Immature natural killer cell (primary cell): Measurements from ENCODE around the gene MKNK1. TPM values are rescaled to one million over a fixed set of nuclear protein-coding genes. Genes with fewer than 3 reads are reported as not detected.
A peak's percentile ranks its signal among the peaks of the same experiment; 100 is the strongest.

Experiments
- DNase-seq, 3 donors: peaks; one replicate each; pipeline ENCODE4 v3.0.0; 2022; ENCODE audit warnings: mixed read lengths in 1 of 3
- H3K27ac Mint-ChIP-seq, 6 donors: one replicate each; pipeline ENCODE4 v1.8.0; 2020; ENCODE audit warnings: mixed read lengths in 6 of 6, mild to moderate bottlenecking in 5 of 6, inconsistent platforms in 4 of 6, moderate library complexity in 3 of 6
- H3K27me3 Mint-ChIP-seq, 3 donors: one replicate each; pipeline ENCODE4 v1.8.0; 2020 to 2021; ENCODE audit warnings: low read depth in 3 of 3, mild to moderate bottlenecking in 3 of 3, mixed read lengths in 3 of 3, moderate library complexity in 3 of 3, inconsistent platforms in 1 of 3
- H3K36me3 Mint-ChIP-seq, 3 donors: one replicate each; pipeline ENCODE4 v1.8.0; 2020; ENCODE audit warnings: mixed read lengths in 3 of 3, inconsistent platforms in 2 of 3, mild to moderate bottlenecking in 2 of 3
- H3K4me1 Mint-ChIP-seq, 2 donors: one replicate each; pipeline ENCODE4 v1.8.0; 2020; ENCODE audit warnings: inconsistent platforms in 2 of 2, mild to moderate bottlenecking in 2 of 2, mixed read lengths in 2 of 2, moderate library complexity in 1 of 2
- H3K4me3 Mint-ChIP-seq, 5 donors: one replicate each; pipeline ENCODE4 v1.8.0; 2020; ENCODE audit warnings: mild to moderate bottlenecking in 5 of 5, mixed read lengths in 5 of 5, inconsistent platforms in 3 of 5, moderate library complexity in 3 of 5
- H3K9me3 Mint-ChIP-seq, 6 donors: one replicate each; pipeline ENCODE4 v1.8.0; 2020; ENCODE audit warnings: mild to moderate bottlenecking in 6 of 6, mixed read lengths in 6 of 6, inconsistent platforms in 4 of 6, moderate library complexity in 3 of 6
- polyA plus RNA-seq, 3 donors: library from polyadenylated mRNA; unstranded; fragments of 300-500 nt; fragmentation: Illumina TruSeq; gene quantifications; one replicate each; pipeline ENCODE4 v1.2.3, GENCODE V29; 2021

The MKNK1 gene
- polyA plus RNA-seq, 3 donors from 2014 or later: 23.2 to 35.7 (median 27.6) TPM

DNA sequence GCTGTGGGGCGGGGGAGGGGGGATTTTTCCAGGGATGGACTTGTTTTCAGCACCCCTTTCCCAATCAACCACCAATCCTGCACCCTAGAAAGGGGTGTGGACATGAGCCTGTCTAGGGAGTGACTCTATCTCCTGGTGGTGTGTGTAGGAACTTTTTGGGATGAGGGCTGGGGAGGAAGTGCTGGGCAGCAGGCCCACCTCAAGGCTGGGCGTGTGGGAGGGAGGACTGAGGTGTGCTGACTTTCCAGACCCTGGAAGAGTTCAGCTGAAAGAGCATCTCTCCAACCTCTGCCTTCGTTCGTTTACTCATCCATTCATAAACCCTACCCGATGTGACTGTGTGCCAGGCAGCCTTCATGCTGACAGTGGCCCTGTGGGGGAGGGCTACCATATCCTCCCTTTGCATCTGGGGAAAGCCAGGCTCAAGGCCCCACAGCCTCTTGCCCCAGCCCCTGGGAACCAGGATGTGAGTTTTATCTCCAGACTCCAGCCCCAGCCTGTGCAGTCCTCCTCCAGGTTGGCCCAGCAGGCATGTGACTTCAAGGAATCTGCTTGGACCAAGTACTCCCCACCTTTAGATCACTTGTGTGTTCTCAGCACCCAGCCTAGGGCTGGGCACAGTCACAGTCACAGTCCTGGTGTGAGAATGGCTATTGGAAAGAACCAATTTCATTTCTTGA is 59.4 kb downstream of the MKNK1 start:
- no peak overlapping the region for H3K27ac Mint-ChIP-seq
- H3K27me3 Mint-ChIP-seq: peaks cover 8 to 22% (median 10%) of the 10 kb centered on the region in 3 donors
- DNase-seq: no peak
- H3K36me3 Mint-ChIP-seq: peaks cover 0 to 4% (median 3%) of the 10 kb centered on the region in 3 donors
- H3K4me1 Mint-ChIP-seq: peaks cover 8 to 12% of the 10 kb centered on the region in 2 donors
- no peak overlapping the region for H3K4me3 Mint-ChIP-seq
- no peaks in the 10 kb centered on the region for H3K9me3 Mint-ChIP-seq

DNA sequence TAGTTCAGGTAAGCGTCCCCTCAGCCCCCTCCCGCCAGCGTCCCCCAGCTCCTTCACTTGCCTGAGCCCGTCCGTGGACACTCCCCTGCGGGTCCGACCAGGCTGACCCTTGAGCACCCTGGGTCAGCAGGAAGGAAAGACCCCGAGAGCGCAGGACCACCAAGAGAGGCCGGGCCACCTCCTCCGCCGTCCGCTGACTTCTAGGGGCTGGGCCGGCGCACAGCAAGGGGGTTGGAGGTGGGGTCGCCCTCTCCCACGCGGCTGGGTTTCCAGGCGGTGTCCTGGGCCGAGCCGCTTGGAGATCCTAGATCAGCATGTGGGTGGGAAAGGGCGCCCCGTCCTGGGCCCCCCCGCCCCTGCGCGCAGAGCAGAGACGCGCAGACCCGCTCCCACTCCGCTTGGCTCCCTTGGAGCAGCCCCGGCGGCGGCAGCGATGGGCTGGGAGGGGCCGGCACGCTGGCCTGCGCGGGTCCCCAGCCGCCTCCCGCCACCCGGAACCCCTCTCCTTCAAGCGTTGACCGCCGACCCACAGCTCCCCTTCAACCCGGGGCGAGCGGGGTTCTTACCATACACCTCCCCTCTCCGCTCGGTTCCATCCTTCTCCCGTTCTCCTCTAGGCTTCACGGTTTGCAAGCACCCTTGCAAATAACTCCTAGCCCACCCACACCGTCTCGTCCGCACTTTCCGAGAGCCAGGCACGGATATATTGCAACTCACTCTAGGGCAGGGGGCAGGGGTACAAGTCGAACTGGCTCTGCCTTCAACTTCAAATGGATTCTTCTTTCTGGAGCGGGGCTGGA is 60.1 kb downstream of the MKNK1 start:
- Mint-ChIP-seq H3K4me3 (no peak overlapping the region), H3K27me3 (peaks cover 6 to 18% (median 10%) of the 10 kb centered on the region in 3 donors), H3K36me3 (peaks cover 0 to 4% (median 3%) of the 10 kb centered on the region in 3 donors), H3K27ac (no peak overlapping the region), H3K4me1 (peaks cover 1 to 6% of the 10 kb centered on the region in 2 donors), H3K9me3 (no peaks in the 10 kb centered on the region)
- DNase-seq: no peak

GRCh38 chr1:46543382-46543760 is 60.7 kb downstream of the MKNK1 start:
- Mint-ChIP-seq H3K27ac (no peak overlapping the region), H3K27me3 (peaks cover 7 to 18% (median 10%) of the 10 kb centered on the region in 3 donors)

GRCh38 chr1:46539972-46540371 is 64.1 kb downstream of the MKNK1 start:
- Mint-ChIP-seq H3K27me3 (peaks cover 10 to 19% (median 16%) of the 10 kb centered on the region in 3 donors), H3K36me3 (peaks cover 0 to 3% (median 0%) of the 10 kb centered on the region in 3 donors), H3K27ac (no peak overlapping the region), H3K4me1 (peaks cover 0 to 1% of the 10 kb centered on the region in 2 donors), H3K9me3 (no peaks in the 10 kb centered on the region), H3K4me3 (no peak overlapping the region)
- DNase-seq: no peak

More at GRCh38 chr1:46543382-46543760, 60.7 kb downstream of the MKNK1 start:
- Mint-ChIP-seq H3K4me1 (peaks cover 1 to 6% of the 10 kb centered on the region in 2 donors), H3K36me3 (peaks cover 0 to 4% (median 3%) of the 10 kb centered on the region in 3 donors), H3K9me3 (no peaks in the 10 kb centered on the region), H3K4me3 (no peak overlapping the region)
- DNase-seq: no peak

- peaks cover 10 to 14% (median 13%) of the 10 kb centered on the region in 3 donors for H3K27me3 Mint-ChIP-seq
- DNase-seq: no peak
- no peak overlapping the region for H3K4me3 Mint-ChIP-seq
- peaks cover 0 to 1% (median 0%) of the 10 kb centered on the region in 6 donors for H3K9me3 Mint-ChIP-seq
- no peak overlapping the region for H3K27ac Mint-ChIP-seq
- H3K36me3 Mint-ChIP-seq: peaks cover 0 to 3% (median 0%) of the 10 kb centered on the region in 3 donors
- peaks cover 6 to 8% of the 10 kb centered on the region in 2 donors for H3K4me1 Mint-ChIP-seq
Observed at GRCh38 chr1:46538147-46538546, 65.9 kb downstream of the MKNK1 start.

DNA sequence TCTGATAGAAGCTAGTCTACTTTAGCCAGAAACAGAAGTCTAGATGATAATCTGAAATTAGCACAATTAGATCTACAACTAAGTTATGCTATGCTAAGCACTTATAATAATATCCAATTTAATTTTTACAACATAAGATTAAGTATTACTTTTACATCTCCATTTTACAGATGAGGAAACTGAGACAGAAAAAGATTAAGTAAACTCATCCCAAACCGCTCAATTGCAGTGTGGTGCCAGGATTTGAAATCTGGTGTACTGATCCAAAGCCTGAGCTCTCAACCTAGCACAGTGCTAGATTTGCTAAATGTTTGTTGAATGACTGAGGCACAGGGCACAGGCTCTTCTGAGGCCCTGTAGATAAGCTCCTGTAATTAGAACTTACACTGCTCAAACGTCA is 66.4 kb downstream of the MKNK1 start:
- Mint-ChIP-seq H3K36me3 (peaks cover 0 to 3% (median 0%) of the 10 kb centered on the region in 3 donors), H3K27me3 (peaks cover 8 to 14% (median 13%) of the 10 kb centered on the region in 3 donors), H3K27ac (no peak overlapping the region), H3K4me3 (no peak overlapping the region), H3K4me1 (peaks cover 6 to 8% of the 10 kb centered on the region in 2 donors), H3K9me3 (peaks cover 0 to 1% (median 0%) of the 10 kb centered on the region in 6 donors)
- DNase-seq: no peak

DNA sequence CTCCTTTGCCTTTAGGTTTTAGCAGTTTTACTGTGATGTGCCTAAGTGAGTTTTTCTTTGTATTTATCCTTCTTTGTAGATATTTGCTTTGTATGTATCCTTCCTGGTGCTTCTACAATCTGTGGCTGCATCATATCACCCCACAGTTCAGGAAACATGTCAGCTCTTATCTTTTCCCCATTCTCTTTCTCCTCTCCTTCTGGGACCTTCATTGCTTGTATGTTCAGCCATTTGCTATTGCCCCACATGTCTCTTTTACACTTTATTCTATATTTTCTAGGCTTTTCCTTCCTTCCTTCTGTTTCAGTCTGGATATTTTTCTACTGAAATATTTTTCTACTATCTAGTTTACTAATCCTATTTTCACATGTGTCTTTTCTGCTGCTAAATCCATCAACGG is 67.5 kb downstream of the MKNK1 start:
- Mint-ChIP-seq H3K27me3 (peaks cover 7 to 14% (median 13%) of the 10 kb centered on the region in 3 donors), H3K9me3 (peaks cover 0 to 1% (median 0%) of the 10 kb centered on the region in 6 donors), H3K4me1 (peaks cover 6 to 8% of the 10 kb centered on the region in 2 donors), H3K36me3 (peaks cover 0 to 3% (median 0%) of the 10 kb centered on the region in 3 donors), H3K27ac (peak overlapping the region in 1 of 6 donors; percentile 8), H3K4me3 (no peak overlapping the region)
- no peak for DNase-seq

DNA sequence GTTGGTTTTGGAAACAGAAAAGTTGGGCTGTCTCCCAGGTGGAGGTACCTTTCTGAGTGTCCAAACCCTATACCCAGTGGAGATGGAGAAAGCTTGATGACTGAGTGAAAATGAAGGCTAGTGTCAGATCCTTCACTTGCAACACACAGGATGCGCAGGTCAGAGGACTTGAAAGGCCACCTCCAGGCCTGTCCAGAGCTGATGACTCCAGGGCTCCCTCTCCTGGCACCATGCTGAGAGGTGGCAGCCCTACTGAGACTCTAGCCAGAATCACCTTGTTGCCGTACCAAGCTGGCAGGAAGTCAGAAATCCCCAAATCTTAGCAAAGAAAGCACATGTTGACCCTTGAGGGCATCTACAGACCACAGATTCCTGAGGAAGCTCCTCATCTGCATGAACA is 69.0 kb downstream of the MKNK1 start:
- peaks cover 5 to 11% (median 11%) of the 10 kb centered on the region in 3 donors for H3K27me3 Mint-ChIP-seq
- peaks cover 0 to 1% (median 0%) of the 10 kb centered on the region in 6 donors for H3K9me3 Mint-ChIP-seq
- H3K27ac Mint-ChIP-seq: no peak overlapping the region
- peaks cover 6 to 8% of the 10 kb centered on the region in 2 donors for H3K4me1 Mint-ChIP-seq
- no peaks in the 10 kb centered on the region for H3K36me3 Mint-ChIP-seq
- H3K4me3 Mint-ChIP-seq: no peak overlapping the region
- no peak for DNase-seq

- Mint-ChIP-seq H3K9me3 (peaks cover 0 to 1% (median 0%) of the 10 kb centered on the region in 6 donors), H3K36me3 (no peaks in the 10 kb centered on the region), H3K4me1 (peaks cover 6 to 8% of the 10 kb centered on the region in 2 donors), H3K27me3 (peaks cover 6 to 16% (median 10%) of the 10 kb centered on the region in 3 donors), H3K27ac (peak overlapping the region in 5 of 6 donors; percentile 73 to 94 (median 85)), H3K4me3 (peak overlapping the region; percentile 82 to 94 (median 90))
- DNase-seq: peak; percentile 46 to 68 (median 55)
Observed at GRCh38 chr1:46533179-46533864, 70.7 kb downstream of the MKNK1 start.

GRCh38 chr1:46532498-46533178 is 71.4 kb downstream of the MKNK1 start:
- H3K36me3 Mint-ChIP-seq: no peaks in the 10 kb centered on the region
- peak; percentile 60 to 72 (median 66) for DNase-seq
- peak overlapping the region in 1 of 6 donors; percentile 12 for H3K27ac Mint-ChIP-seq
- H3K9me3 Mint-ChIP-seq: peaks cover 0 to 1% (median 0%) of the 10 kb centered on the region in 6 donors
- peaks cover 6 to 8% of the 10 kb centered on the region in 2 donors for H3K4me1 Mint-ChIP-seq
- H3K27me3 Mint-ChIP-seq: peaks cover 5 to 16% (median 11%) of the 10 kb centered on the region in 3 donors
- H3K4me3 Mint-ChIP-seq: peak overlapping the region; percentile 13 to 66 (median 62)

- H3K36me3 Mint-ChIP-seq: no peaks in the 10 kb centered on the region
- H3K4me1 Mint-ChIP-seq: peaks cover 6 to 8% of the 10 kb centered on the region in 2 donors
- H3K9me3 Mint-ChIP-seq: peaks cover 0 to 1% (median 0%) of the 10 kb centered on the region in 6 donors
- DNase-seq: no peak
- peak overlapping the region in 2 of 5 donors; percentile 54 to 66 for H3K4me3 Mint-ChIP-seq
- peaks cover 5 to 13% (median 12%) of the 10 kb centered on the region in 3 donors for H3K27me3 Mint-ChIP-seq
- peak overlapping the region in 1 of 6 donors; percentile 34 for H3K27ac Mint-ChIP-seq
Observed at GRCh38 chr1:46532095-46532494, 72.0 kb downstream of the MKNK1 start.

DNA sequence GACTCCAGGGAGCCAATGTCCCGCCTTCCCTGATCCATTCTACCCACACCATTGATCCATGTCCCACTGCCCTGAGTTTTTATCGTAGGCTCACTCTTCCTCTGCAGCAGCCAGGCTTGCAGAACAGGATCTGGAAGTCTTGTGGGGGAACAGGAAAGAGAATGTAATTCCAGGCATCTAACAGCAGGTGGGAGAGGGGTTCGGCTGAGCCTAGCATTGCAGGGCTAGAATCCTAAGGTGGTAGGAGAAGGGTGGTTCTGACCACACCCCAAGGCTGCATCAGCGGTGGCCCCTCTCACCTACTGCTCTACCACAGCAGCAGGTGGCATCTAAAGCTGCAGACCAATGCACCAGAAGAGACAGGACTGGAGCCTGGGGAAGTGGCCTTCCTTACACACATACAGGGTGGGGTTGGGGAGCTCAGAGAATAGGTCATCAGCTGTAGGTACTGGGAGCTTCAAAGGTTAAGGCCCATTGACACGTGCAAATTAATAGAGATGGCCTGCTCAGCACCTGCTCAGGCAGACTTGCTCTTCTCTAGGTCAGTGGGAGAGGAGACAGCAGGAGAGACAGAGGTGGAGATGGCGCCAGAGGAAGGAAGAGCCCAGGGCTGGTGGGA is 73.2 kb downstream of the MKNK1 start:
- DNase-seq: no peak
- H3K4me3 Mint-ChIP-seq: peak overlapping the region in 1 of 5 donors; percentile 46
- H3K27me3 Mint-ChIP-seq: peaks cover 5 to 15% (median 9%) of the 10 kb centered on the region in 3 donors
- H3K36me3 Mint-ChIP-seq: no peaks in the 10 kb centered on the region
- peaks cover 6 to 8% of the 10 kb centered on the region in 2 donors for H3K4me1 Mint-ChIP-seq
- no peak overlapping the region for H3K27ac Mint-ChIP-seq
- peaks cover 0 to 1% (median 0%) of the 10 kb centered on the region in 6 donors for H3K9me3 Mint-ChIP-seq
